Measurements from ENCODE around the gene EIF4A2. TPM values are rescaled to one million over a fixed set of nuclear protein-coding genes. Genes with fewer than 3 reads are reported as not detected.

Gene EIF4A2
- total and polyA plus RNA-seq, 9 of the 15 experiments (the other 6 are each of a cell fraction or from before 2014, with no cell fraction given): 307 to 754 (median 435) TPM

- Histone ChIP-seq H3K36me3 (ENCODE audit: control insufficient read depth, insufficient read depth, low read length) (peaks cover 54% of the 10 kb centered on the region), H3K4me3 (peak overlapping the region; percentile 81), H3K9ac (ENCODE audit: insufficient read depth in 1 of 2, low read depth in 2 of 2, low read length in 2 of 2) (peak overlapping the region; percentile 100), H3K4me1 (replicated peaks in 1 of 2; ENCODE audit: control insufficient read depth in 2 of 2, insufficient read depth in 2 of 2, low read length in 2 of 2) (peaks cover 4 to 18% of the 10 kb centered on the region in 2 experiments; a peak in 4 of 5 replicates), H3K79me2 (ENCODE audit: control insufficient read depth, insufficient read depth, low read length) (peaks cover 66% of the 10 kb centered on the region), H3K4me2 (ENCODE audit: insufficient read depth, low read length) (peak overlapping the region; percentile 99), H2AFZ (ENCODE audit: low read depth, low read length) (peak overlapping the region; percentile 99; the same call in 1 of the 2 replicates), H3K27me3 (ENCODE audit: control insufficient read depth in 2 of 2, insufficient read depth in 2 of 2, low read length in 2 of 2) (no peaks in the 10 kb centered on the region), H3K9me1 (ENCODE audit: control insufficient read depth, insufficient read depth, low read length) (no peaks in the 10 kb centered on the region), H3K27ac (ENCODE audit: extremely low read depth, low read depth, low read length) (peak overlapping the region; percentile 99), H3K9me3 (replicated peaks; ENCODE audit: control insufficient read depth, insufficient read depth, low read depth, low read length) (no peaks in the 10 kb centered on the region), H4K20me1 (replicated peaks; ENCODE audit: control insufficient read depth, insufficient read depth, low read length) (peaks cover 54% of the 10 kb centered on the region)
- TSS peak; percentile 52 for BruUV-seq (replicated peaks)
- ChIA-PET CTCF (ENCODE audit: low intra/inter-chr PET ratio) (no interaction called here), POLR2A (interaction anchor here (0.6 to 3.3 kb wide), 73 partner anchors 8 to 1832 kb away, joined by 3 to 68 read pairs (median 5); partner anchors contain the start of genes DNAJB11, KNG1, RFC4 and RPL39L)
- DNase-seq (ENCODE audit: extremely low read depth in 1 of 4, low spot score in 3 of 4): peak; percentile 75 to 86 (median 84)
- 1% methylated on average over 54 of the region's 56 CpGs for WGBS (ENCODE audit: insufficient coverage, low coverage, missing lambda C conversion rate)
- intact Hi-C loops (cut with micrococcal nuclease) (no loop called here), in situ Hi-C loops (cut with MboI) (no loop called here)
- ATAC-seq: peak; percentile 86
- peak; percentile 57 for FAIRE-seq
- TF ChIP-seq CBX8 (IDR thresholded peaks at IDR 0.05; ENCODE audit: borderline replicate concordance, extremely low read depth, low read depth, low read length, poor library complexity, severe bottlenecking): no peak
- no peak for TF ChIP-seq ZMIZ1 (IDR thresholded peaks at IDR 0.05; ENCODE audit: low read depth in 2 of 2, low read length in 2 of 2)
- TF ChIP-seq, protein P1, sequence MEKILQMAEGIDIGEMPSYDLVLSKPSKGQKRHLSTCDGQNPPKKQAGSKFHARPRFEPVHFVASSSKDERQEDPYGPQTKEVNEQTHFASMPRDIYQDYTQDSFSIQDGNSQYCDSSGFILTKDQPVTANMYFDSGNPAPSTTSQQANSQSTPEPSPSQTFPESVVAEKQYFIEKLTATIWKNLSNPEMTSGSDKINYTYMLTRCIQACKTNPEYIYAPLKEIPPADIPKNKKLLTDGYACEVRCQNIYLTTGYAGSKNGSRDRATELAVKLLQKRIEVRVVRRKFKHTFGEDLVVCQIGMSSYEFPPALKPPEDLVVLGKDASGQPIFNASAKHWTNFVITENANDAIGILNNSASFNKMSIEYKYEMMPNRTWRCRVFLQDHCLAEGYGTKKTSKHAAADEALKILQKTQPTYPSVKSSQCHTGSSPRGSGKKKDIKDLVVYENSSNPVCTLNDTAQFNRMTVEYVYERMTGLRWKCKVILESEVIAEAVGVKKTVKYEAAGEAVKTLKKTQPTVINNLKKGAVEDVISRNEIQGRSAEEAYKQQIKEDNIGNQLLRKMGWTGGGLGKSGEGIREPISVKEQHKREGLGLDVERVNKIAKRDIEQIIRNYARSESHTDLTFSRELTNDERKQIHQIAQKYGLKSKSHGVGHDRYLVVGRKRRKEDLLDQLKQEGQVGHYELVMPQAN (IDR thresholded peaks at IDR 0.05; ENCODE audit: borderline replicate concordance): peak; percentile 62; the same call in 1 of the 2 replicates
- TF ChIP-seq, protein P2, sequence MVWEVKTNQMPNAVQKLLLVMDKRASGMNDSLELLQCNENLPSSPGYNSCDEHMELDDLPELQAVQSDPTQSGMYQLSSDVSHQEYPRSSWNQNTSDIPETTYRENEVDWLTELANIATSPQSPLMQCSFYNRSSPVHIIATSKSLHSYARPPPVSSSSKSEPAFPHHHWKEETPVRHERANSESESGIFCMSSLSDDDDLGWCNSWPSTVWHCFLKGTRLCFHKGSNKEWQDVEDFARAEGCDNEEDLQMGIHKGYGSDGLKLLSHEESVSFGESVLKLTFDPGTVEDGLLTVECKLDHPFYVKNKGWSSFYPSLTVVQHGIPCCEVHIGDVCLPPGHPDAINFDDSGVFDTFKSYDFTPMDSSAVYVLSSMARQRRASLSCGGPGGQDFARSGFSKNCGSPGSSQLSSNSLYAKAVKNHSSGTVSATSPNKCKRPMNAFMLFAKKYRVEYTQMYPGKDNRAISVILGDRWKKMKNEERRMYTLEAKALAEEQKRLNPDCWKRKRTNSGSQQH (CRISPR knock-in tag; IDR thresholded peaks at IDR 0.05): 0 out of 2 replicates have a peak, but pooled peaks have one; percentile 65
- TF ChIP-seq, protein P3, sequence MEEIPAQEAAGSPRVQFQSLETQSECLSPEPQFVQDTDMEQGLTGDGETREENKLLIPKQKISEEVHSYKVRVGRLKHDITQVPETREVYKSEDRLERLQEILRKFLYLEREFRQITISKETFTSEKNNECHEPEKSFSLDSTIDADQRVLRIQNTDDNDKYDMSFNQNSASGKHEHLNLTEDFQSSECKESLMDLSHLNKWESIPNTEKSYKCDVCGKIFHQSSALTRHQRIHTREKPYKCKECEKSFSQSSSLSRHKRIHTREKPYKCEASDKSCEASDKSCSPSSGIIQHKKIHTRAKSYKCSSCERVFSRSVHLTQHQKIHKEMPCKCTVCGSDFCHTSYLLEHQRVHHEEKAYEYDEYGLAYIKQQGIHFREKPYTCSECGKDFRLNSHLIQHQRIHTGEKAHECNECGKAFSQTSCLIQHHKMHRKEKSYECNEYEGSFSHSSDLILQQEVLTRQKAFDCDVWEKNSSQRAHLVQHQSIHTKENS (CRISPR knock-in tag; IDR thresholded peaks at IDR 0.05): 0 out of 2 replicates have a peak, but pooled peaks have one; percentile 12
- peak; percentile 79; the same call in 1 of the 2 replicates for TF ChIP-seq NFXL1 (CRISPR knock-in tag; IDR thresholded peaks at IDR 0.05)
- peak in 1 of 2 experiments; percentile 53; a peak in 1 of 4 replicates for TF ChIP-seq TBL1XR1 (IDR thresholded peaks at IDR 0.05; ENCODE audit: low read length in 2 of 2)
- no peak; the same call in 1 of the 2 replicates for TF ChIP-seq TRIM25 (IDR thresholded peaks at IDR 0.05; ENCODE audit: borderline replicate concordance)
Measured at GRCh38 chr3:186783731-186784515, 546 bp downstream of the EIF4A2 start.

Measured in K562 (cell line).